Fibroblast of lung (primary cell): Measurements from ENCODE around the gene TLR6.

Source experiments
- EZH2 ChIP-seq: IDR thresholded peaks from 2 replicates; pipeline ENCODE4 v1.5.1; 2012; ENCODE audit warnings: low read length, control low read depth, mild to moderate bottlenecking; ENCODE audit errors: missing control alignments
- TF ChIP-seq, protein P1 (sequence below), 2 donors: IDR thresholded peaks in 1 of 2; conservative IDR thresholded peaks in 1 of 2; 1 replicate in 1 of 2; 2 replicates in 1 of 2; pipeline ENCODE4 v1.5.1; 2011 to 2012; ENCODE audit warnings: low read length in 2 of 2, control low read depth in 1 of 2, inconsistent platforms in 1 of 2, low read depth in 1 of 2, mild to moderate bottlenecking in 1 of 2

DNA sequence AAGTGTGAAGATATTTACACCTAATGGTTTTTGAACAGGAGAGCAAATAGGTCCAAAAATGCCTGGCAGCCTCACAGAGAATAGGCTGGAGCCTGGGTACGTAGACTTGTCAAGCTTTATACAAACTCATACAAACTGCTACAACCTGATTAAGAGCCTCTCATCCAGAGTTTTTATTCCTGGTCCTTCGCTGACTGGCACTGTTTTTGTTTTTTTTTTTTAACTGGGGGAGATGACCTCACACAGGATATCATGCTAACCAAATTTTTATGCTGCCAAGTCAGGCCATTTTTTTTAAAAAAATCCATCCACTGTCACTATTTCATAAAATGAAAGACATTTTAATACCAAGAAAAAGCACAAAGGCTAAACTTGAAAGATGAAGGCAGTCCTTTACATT, 12.9 kb upstream of the TLR6 start:
- TF ChIP-seq, protein P1, sequence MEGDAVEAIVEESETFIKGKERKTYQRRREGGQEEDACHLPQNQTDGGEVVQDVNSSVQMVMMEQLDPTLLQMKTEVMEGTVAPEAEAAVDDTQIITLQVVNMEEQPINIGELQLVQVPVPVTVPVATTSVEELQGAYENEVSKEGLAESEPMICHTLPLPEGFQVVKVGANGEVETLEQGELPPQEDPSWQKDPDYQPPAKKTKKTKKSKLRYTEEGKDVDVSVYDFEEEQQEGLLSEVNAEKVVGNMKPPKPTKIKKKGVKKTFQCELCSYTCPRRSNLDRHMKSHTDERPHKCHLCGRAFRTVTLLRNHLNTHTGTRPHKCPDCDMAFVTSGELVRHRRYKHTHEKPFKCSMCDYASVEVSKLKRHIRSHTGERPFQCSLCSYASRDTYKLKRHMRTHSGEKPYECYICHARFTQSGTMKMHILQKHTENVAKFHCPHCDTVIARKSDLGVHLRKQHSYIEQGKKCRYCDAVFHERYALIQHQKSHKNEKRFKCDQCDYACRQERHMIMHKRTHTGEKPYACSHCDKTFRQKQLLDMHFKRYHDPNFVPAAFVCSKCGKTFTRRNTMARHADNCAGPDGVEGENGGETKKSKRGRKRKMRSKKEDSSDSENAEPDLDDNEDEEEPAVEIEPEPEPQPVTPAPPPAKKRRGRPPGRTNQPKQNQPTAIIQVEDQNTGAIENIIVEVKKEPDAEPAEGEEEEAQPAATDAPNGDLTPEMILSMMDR (conservative IDR thresholded peaks at IDR 0.05 in 1 of 2, IDR thresholded peaks at IDR 0.05 in 1 of 2; ENCODE audit: low read depth in 1 of 2, low read length in 2 of 2): no peak
- TF ChIP-seq EZH2: no peak
